ENCODE measurements around the gene SNTN. TPM values are rescaled to one million over a fixed set of nuclear protein-coding genes. Genes with fewer than 3 reads are reported as not detected.

Gene SNTN
- total RNA-seq, 1 experiment from 2014 or later = not detected

- H3K4me1 ChIP-seq (replicated peaks) = no peaks in the 10 kb centered on the region
- no peak overlapping the region for H3K4me3 ChIP-seq
- DNase-seq (ENCODE audit: low read depth in 1 of 2, low spot score in 2 of 2) = no peak
- no peak overlapping the region for H3K27ac ChIP-seq
- no peaks in the 10 kb centered on the region for H3K27me3 ChIP-seq (replicated peaks)
- no peaks in the 10 kb centered on the region for H3K9me3 ChIP-seq (replicated peaks)
- H3K36me3 ChIP-seq = no peaks in the 10 kb centered on the region
Measured at GRCh38 chr3:63687278-63688225, 35.1 kb downstream of the SNTN start.

- no peak for DNase-seq (ENCODE audit: low read depth in 1 of 2, low spot score in 2 of 2)
- H3K36me3 ChIP-seq = no peaks in the 10 kb centered on the region
- H3K9me3 ChIP-seq (replicated peaks) = no peaks in the 10 kb centered on the region
- no peaks in the 10 kb centered on the region for H3K4me1 ChIP-seq (replicated peaks)
- H3K27ac ChIP-seq = no peak overlapping the region
- H3K4me3 ChIP-seq = no peak overlapping the region
- no peaks in the 10 kb centered on the region for H3K27me3 ChIP-seq (replicated peaks)
Measured at GRCh38 chr3:63689285-63689684, 36.8 kb downstream of the SNTN start.

GRCh38 chr3:63693351-63693750, 40.9 kb downstream of the SNTN start:
- no peaks in the 10 kb centered on the region for H3K4me1 ChIP-seq (replicated peaks)
- no peaks in the 10 kb centered on the region for H3K36me3 ChIP-seq
- H3K9me3 ChIP-seq (replicated peaks) = no peaks in the 10 kb centered on the region
- no peak overlapping the region for H3K27ac ChIP-seq
- no peak for DNase-seq (ENCODE audit: low read depth in 1 of 2, low spot score in 2 of 2)
- no peak overlapping the region for H3K4me3 ChIP-seq
- H3K27me3 ChIP-seq (replicated peaks) = no peaks in the 10 kb centered on the region

GRCh38 chr3:63705092-63705645, 52.7 kb downstream of the SNTN start:
- no peak for DNase-seq (ENCODE audit: low read depth in 1 of 2, low spot score in 2 of 2)
- no peaks in the 10 kb centered on the region for H3K9me3 ChIP-seq (replicated peaks)
- no peaks in the 10 kb centered on the region for H3K4me1 ChIP-seq (replicated peaks)
- no peaks in the 10 kb centered on the region for H3K27me3 ChIP-seq (replicated peaks)
- H3K27ac ChIP-seq = no peak overlapping the region
- no peak overlapping the region for H3K4me3 ChIP-seq
- no peaks in the 10 kb centered on the region for H3K36me3 ChIP-seq

- H3K27ac ChIP-seq = no peak overlapping the region
- no peak for DNase-seq (ENCODE audit: low read depth in 1 of 2, low spot score in 2 of 2)
Measured at GRCh38 chr3:63706321-63707085, 54.0 kb downstream of the SNTN start.

GRCh38 chr3:63707731-63708130, 55.3 kb downstream of the SNTN start:
- H3K9me3 ChIP-seq (replicated peaks) = no peaks in the 10 kb centered on the region
- H3K4me3 ChIP-seq = no peak overlapping the region
- no peak for DNase-seq (ENCODE audit: low read depth in 1 of 2, low spot score in 2 of 2)
- no peaks in the 10 kb centered on the region for H3K4me1 ChIP-seq (replicated peaks)
- H3K27me3 ChIP-seq (replicated peaks) = no peaks in the 10 kb centered on the region
- no peak overlapping the region for H3K27ac ChIP-seq
- no peaks in the 10 kb centered on the region for H3K36me3 ChIP-seq

More at GRCh38 chr3:63706321-63707085, 54.0 kb downstream of the SNTN start:
- Histone ChIP-seq H3K4me1 (replicated peaks) (no peaks in the 10 kb centered on the region), H3K27me3 (replicated peaks) (no peaks in the 10 kb centered on the region), H3K4me3 (no peak overlapping the region), H3K9me3 (replicated peaks) (no peaks in the 10 kb centered on the region), H3K36me3 (no peaks in the 10 kb centered on the region)

- H3K36me3 ChIP-seq = no peaks in the 10 kb centered on the region
Measured at GRCh38 chr3:63709576-63709975, 57.1 kb downstream of the SNTN start.

More at GRCh38 chr3:63709576-63709975, 57.1 kb downstream of the SNTN start:
- Histone ChIP-seq H3K27me3 (replicated peaks) (no peaks in the 10 kb centered on the region), H3K4me1 (replicated peaks) (no peaks in the 10 kb centered on the region), H3K9me3 (replicated peaks) (no peaks in the 10 kb centered on the region), H3K27ac (no peak overlapping the region), H3K4me3 (no peak overlapping the region)
- no peak for DNase-seq (ENCODE audit: low read depth in 1 of 2, low spot score in 2 of 2)

Other genes with a start within 250 kb of the SNTN start
- not detected in 2 replicates for gene C3orf49, start 166.6 kb downstream of the SNTN start, total RNA-seq (2014; rRNA removed; shearing (Covaris generic))
- 86.2 and 140 TPM in 2 replicates for gene THOC7, start 211.1 kb downstream of the SNTN start, total RNA-seq (2014; rRNA removed; shearing (Covaris generic))
- gene ATXN7, start 211.2 kb downstream of the SNTN start, total RNA-seq (2014; rRNA removed; shearing (Covaris generic)) = 7.1 and 14.9 TPM in 2 replicates

Data from SJSA1 (cell line).